Midbrain (tissue), 1 donor: ENCODE data around the gene HDAC8.
"Not testable (repeated sequence)": the region's sequence is repeated elsewhere in the genome, so short reads cannot be mapped to it uniquely, and the experiment has no call there.

ENCODE experiments used
- DNase-seq: peaks from one replicate; lab custom pipeline; 2025; lab: John Stamatoyannopoulos, UW

Gene HDAC8

GRCh38 chrX:72376124-72376523 lies 196.5 kb downstream of the HDAC8 start:
- no peak for DNase-seq

DNA sequence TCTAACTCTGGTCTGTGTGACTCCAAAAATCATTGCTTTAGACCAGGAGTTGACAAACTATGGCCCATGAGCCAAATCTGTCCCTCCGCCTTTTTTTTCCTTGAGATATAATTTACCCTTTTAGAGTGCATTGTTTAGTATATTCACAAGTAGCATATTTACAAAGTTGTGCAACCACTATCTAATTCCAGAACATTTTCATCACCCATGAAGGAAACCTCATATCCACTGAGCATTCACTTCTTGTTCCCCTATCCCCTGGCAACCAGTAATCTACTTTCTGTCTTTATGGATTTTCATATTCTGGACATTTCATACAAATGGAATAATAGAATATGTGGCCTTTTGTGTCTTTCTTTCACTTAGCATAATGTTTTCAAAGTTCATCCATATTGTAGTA lies 199.5 kb downstream of the HDAC8 start:
- DNase-seq, result no peak

DNA sequence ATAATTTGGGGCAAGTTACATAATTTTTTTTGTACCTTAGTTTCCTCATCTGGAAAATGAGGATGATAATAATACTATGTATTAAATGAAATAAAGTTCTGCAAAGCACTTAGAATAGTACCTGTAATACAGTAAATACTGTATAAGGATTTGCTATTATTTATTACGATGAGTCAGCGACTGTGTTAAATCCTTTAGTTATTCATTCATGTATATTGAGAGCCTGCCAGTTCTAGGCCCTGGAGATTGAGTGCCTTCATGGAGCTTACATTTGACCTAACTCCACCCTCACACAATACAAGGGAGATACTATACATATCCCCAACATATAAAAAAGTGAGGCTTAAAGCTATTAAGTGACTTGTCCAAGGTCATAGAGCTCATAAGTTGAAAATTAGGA lies 199.9 kb downstream of the HDAC8 start:
- DNase-seq, result no peak

- DNase-seq, result no peak
Measured at GRCh38 chrX:72371405-72371804, 201.2 kb downstream of the HDAC8 start.

- no peak for DNase-seq
Measured at GRCh38 chrX:72368796-72369195, 203.8 kb downstream of the HDAC8 start.

GRCh38 chrX:72367516-72367915 lies 205.1 kb downstream of the HDAC8 start:
- DNase-seq, result no peak

DNA sequence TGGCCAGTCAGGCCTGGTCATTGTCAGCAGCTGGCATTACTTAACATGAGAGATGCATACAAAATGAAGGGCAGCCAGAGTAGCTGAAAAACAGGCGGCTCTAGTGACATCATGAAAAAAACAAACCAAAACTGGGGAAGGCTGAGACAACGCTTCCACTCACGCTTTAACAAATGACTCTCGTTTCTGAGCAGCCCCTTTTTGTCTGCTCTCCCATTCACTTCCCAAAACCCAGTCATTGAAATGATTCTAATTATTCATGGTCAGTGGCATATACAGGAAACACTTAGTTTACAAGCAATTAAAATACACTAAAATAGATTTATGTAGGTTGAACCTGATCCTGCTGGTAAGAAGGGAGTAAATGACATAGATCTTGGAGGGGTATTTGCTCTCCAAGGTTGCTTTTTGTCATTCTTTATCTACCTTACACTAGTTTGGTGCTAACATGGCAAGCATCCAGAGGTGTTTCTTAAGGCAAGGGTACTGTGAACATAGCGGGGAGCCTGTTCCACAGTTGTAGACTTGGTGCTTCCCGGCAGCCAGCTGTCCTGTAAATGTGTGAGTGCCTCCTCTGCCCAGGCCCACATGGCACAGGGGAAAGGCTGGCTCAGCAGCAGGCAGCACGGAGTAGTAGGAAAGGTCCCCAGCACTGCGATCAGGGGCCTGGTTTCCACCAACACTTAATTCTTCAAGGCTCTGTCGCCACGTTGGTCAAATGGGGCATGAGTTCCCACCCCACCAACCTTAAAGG lies 205.8 kb downstream of the HDAC8 start:
- no peak for DNase-seq

DNA sequence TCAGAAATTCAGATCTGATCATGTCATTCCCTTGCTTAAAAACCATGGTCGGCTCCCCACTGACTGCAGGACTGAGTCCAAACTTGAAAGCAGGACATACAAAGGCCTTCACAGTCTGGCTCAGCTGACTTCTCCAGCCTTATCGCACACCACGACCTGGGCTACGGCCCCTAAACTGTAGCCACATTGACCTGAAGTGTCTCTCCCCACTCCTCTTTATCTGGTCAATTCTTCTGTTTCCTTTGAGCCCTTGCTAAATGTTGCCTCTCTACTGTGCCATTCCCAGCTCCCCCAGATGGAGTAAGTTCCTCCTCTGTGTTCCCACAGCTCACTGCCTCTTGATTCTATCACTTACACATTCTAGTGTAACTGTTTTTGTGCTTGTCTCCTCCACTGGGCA lies 206.5 kb downstream of the HDAC8 start:
- DNase-seq, result no peak

DNA sequence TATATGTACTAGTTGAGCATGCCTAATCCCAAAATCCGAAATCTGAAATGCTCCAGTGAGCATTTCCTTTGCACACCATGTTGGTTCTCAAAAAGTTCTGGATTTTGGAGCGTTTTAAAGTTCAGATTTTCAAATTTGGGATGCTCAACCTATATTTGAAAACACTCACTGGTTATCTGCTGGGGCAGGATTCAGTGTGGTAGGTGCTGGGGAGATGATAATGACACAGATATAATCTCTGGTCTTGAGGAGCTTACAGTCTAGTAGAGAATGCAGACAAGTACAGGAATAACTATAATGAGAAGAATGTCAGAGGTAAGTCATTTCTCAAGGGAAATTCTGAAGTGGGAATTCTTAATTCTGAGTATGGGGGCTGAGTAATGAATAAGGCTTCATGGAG lies 207.5 kb downstream of the HDAC8 start:
- DNase-seq, result no peak

DNA sequence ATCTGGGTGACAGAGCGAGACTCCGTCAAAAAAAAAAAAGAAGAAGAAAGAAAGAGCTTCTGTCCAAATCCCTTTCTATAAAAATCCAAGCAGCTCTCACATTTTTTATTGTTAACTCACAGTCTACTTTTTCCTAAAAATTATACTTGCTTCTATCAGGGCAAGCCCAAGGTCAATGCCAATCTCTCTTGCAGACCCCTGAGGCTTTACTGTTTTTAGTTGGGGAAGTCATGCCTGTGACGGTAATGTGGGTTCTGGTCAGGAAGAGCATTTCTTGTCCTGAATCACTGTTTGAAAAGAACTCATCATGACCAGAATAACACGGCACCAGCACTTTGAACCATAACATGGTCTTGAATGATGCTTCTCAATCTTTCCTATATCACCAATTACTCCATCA lies 212.3 kb downstream of the HDAC8 start:
- no peak for DNase-seq

DNA sequence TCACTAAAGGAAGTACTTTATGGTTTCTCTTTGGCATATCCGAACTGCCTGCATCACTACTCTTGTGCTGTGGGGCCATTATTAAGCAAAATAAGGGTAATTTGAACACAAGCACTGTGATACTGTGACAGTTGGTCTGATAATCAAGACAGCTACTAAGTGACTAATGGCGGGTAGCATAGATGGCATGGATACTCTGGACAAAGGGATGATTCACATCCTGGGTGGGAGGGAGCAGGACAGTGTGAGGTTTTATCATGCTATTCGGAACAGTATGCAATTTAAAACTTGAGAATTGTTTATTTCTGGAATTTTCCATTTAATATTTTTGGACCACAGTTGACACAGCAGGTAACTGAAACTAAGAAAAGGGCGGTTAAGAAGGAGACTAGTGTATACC lies 214.3 kb downstream of the HDAC8 start:
- DNase-seq, result no peak

GRCh38 chrX:72352786-72353185 lies 219.9 kb downstream of the HDAC8 start:
- no peak for DNase-seq

- no peak for DNase-seq
Measured at GRCh38 chrX:72351606-72352334, 220.9 kb downstream of the HDAC8 start.

GRCh38 chrX:72349190-72349589 lies 223.5 kb downstream of the HDAC8 start:
- no peak for DNase-seq

DNA sequence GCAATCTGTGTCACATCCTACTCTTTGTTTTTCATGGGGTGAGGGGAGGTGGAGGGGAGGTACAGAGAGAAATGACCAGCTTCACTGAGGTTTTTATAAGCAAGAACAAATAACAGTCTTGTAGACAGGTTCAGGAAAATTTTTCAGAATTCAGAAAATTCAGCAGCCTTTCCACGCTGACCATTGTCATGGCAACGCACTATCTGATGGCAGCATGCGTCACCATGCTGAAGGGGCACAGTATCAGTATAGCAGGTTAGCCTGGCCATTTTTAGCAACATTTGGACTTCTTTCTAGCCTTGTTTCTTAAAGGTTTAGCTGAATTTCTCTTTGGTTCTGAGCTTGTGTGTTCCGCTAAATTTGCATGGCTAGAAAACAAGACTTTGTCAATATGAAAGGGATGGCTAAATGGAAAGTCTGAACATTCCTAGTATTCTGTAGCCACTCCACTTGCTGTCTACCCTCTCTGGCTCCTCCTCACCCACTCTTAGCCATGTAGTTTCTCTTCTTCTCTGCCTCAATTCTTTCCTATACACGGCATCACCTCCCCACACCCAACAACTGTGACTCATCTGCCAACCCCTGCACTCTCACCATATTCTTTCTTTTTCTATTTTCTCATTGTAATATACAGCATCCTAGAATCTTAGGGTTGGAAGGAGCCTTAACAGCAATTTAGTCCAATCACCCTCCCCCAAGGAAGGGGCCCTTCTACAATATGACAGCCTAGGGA lies 224.2 kb downstream of the HDAC8 start:
- DNase-seq, result no peak

DNA sequence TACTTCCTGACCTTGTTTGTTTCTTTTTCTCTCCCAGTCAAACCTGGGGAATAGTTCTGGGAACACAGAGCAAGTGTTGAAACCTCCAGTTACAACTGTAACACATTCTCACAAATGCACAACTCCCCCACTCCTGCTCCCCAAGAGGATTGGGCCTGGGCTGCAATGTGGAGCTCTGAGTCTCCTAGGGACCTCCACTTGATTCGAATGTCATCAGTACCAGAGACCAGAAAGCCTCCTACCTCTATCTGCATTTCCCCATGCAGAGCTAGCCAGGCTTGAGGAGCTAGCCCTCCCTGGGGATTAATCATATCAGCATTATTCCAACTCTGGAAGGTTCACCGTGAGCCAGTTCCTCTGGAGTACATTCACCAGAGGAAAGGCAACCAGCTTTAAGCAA lies 225.3 kb downstream of the HDAC8 start:
- DNase-seq, result no peak

DNA sequence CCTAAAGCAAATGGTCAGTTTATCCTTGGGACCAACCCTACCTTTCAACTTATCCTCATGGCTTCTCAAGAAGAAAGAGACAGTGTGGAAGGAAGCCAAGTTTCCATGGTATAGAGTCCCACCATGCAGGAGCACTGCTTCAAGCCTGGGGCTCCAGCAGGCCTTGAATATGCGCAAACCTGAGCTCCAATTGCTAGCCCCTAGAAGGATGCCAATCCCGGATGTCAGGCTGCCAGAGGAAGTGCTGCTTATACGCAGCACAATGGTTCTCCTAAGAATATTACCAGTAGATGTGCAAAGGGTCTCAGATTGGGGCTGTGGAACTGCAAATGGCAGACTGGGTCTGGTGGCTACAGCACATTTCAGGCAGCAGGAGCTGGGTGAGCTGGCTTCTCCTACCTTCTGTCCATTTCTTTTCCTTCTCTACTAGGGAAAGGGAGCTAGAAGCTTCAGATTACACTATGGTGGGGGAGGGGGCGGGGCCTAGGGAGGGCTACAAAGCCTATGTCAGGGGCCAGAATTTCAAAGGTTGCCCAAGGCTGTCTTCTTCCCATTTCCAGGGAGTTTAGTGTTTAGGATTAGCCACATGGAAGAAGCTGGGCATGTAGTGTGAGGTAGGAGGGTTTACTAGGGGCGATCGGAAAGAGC lies 226.2 kb downstream of the HDAC8 start:
- DNase-seq, result no peak

GRCh38 chrX:72340626-72341025 lies 232.0 kb downstream of the HDAC8 start:
- DNase-seq, result no peak

DNA sequence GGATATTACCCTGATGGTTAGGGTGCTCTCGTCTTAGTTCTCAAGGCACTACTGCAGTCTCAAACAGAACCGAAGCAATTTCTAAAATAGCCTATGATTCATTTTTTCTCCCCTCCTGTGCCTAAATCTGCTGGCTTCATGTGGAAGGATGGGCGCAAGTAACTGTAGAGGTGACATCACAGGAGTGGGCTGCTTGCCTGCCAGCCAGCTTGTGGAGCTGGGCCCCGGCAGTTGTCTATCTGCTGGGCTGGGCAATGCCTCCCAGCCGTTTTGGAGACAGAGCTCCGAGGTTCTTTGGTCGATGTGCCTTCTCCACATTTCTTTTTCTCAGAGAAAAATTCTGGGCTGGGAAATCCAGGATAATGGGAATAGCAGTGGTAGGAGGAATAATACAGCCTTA lies 232.6 kb downstream of the HDAC8 start:
- no peak for DNase-seq

DNA sequence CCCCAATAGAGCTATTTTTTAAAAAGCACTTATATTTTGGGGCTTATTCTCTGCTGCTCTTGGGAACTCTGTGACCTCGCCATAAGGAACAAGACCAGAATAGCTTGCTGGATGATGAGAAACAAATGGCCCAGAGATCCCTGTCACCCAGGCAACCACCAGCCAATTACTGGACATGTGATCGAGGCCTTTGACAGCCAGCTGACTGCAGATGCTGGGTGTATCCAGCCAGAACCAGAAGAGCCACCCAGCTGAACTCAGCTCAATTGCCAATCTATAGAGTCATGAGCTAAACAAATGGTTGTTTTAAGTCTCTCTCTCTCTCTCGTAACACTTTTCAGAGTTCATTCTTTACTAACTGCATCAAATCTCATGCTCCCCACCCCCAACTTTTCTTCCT lies 242.5 kb downstream of the HDAC8 start:
- DNase-seq, result no peak

GRCh38 chrX:72326605-72327300 lies 245.9 kb downstream of the HDAC8 start:
- no peak for DNase-seq

DNA sequence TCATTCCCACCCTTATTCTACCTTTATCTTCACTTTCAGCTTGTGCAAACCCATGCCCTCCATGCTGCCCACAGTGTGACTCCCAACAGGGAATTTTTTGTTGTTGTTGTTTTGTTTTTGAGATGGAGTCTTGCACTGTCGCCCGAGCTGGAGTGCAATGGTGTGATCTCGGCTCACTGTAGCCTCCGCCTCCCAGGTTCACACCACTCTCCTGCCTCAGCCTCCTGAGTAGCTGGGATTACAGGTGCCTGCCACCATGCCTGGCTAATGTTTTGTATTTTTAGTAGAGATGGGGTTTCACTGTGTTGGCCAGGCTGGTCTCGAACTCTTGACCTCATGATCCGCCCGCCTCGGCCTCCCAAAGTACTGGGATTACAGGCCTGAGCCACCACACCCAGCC lies 253.0 kb downstream of the HDAC8 start:
- DNase-seq, result not testable (repeated sequence)
